ENCODE measurements around the gene MBD3.
A peak's percentile ranks its signal among the peaks of the same experiment; 100 is the strongest.

The MBD3 gene

GRCh38 chr19:1590641-1591397 lies 1.8 kb downstream of the MBD3 start:
- Histone ChIP-seq H3K18ac (ENCODE audit: low read length) (no peak overlapping the region), H3K4ac (ENCODE audit: low read depth, low read length) (peak overlapping the region; percentile 97), H2BK5ac (ENCODE audit: low read length) (no peak overlapping the region), H3K4me1 (ENCODE audit: control insufficient read depth, low read depth, low read length) (peaks cover 5% of the 10 kb centered on the region), H3K23ac (ENCODE audit: low read length) (peak overlapping the region; percentile 73), H3K79me1 (ENCODE audit: low read length) (peaks cover 18% of the 10 kb centered on the region), H3K36me3 (ENCODE audit: control insufficient read depth, insufficient read depth, low read length) (no peaks in the 10 kb centered on the region), H2AK5ac (ENCODE audit: low read length) (peak overlapping the region; percentile 87), H3K56ac (ENCODE audit: low read length) (peak overlapping the region; percentile 94), H3K27me3 (ENCODE audit: insufficient read depth, low read length, poor library complexity) (no peaks in the 10 kb centered on the region), H3K27ac (ENCODE audit: low read depth, low read length) (no peak overlapping the region), H3K4me2 (ENCODE audit: low read length) (peak overlapping the region; percentile 94), H4K8ac (ENCODE audit: low read depth, low read length) (no peak overlapping the region), H3K79me2 (ENCODE audit: control insufficient read depth, insufficient read depth, low read length) (peaks cover 38% of the 10 kb centered on the region), H2BK120ac (ENCODE audit: low read depth, low read length) (no peak overlapping the region), H3K4me3 (ENCODE audit: low read length) (peak overlapping the region; percentile 48), H2BK15ac (replicated peaks; ENCODE audit: low read depth) (no peak overlapping the region), H4K5ac (ENCODE audit: low read length) (no peak overlapping the region), H3K9ac (ENCODE audit: low read length) (peak overlapping the region; percentile 83)
- DNase-seq: peak; percentile 61
- WGBS (ENCODE audit: extremely low coverage, insufficient coverage, low lambda C conversion rate): no CpG with 5 or more reads among the region's 10 CpGs

GRCh38 chr19:1587872-1588271 lies 4.8 kb downstream of the MBD3 start:
- Histone ChIP-seq H4K5ac (ENCODE audit: low read length) (no peak overlapping the region), H2BK15ac (replicated peaks; ENCODE audit: low read depth) (no peak overlapping the region), H3K36me3 (ENCODE audit: control insufficient read depth, insufficient read depth, low read length) (no peaks in the 10 kb centered on the region), H3K9ac (ENCODE audit: low read length) (no peak overlapping the region), H3K4me3 (ENCODE audit: low read length) (no peak overlapping the region), H3K4ac (ENCODE audit: low read depth, low read length) (no peak overlapping the region), H3K23ac (ENCODE audit: low read length) (no peak overlapping the region), H3K27ac (ENCODE audit: low read depth, low read length) (no peak overlapping the region), H3K4me2 (ENCODE audit: low read length) (no peak overlapping the region), H3K4me1 (ENCODE audit: control insufficient read depth, low read depth, low read length) (peaks cover 5% of the 10 kb centered on the region), H4K8ac (ENCODE audit: low read depth, low read length) (no peak overlapping the region), H3K56ac (ENCODE audit: low read length) (no peak overlapping the region), H2BK5ac (ENCODE audit: low read length) (no peak overlapping the region), H3K18ac (ENCODE audit: low read length) (no peak overlapping the region), H3K79me1 (ENCODE audit: low read length) (peaks cover 19% of the 10 kb centered on the region), H2BK120ac (ENCODE audit: low read depth, low read length) (no peak overlapping the region), H3K27me3 (ENCODE audit: insufficient read depth, low read length, poor library complexity) (no peaks in the 10 kb centered on the region), H3K79me2 (ENCODE audit: control insufficient read depth, insufficient read depth, low read length) (peaks cover 38% of the 10 kb centered on the region), H2AK5ac (ENCODE audit: low read length) (no peak overlapping the region)
- WGBS (ENCODE audit: extremely low coverage, insufficient coverage, low lambda C conversion rate): no CpG with 5 or more reads among the region's 9 CpGs
- no peak for DNase-seq

- Histone ChIP-seq H3K79me2 (ENCODE audit: control insufficient read depth, insufficient read depth, low read length) (peaks cover 21% of the 10 kb centered on the region), H2BK15ac (replicated peaks; ENCODE audit: low read depth) (no peak overlapping the region), H3K4me1 (ENCODE audit: control insufficient read depth, low read depth, low read length) (no peaks in the 10 kb centered on the region), H2BK5ac (ENCODE audit: low read length) (no peak overlapping the region), H4K8ac (ENCODE audit: low read depth, low read length) (no peak overlapping the region), H3K23ac (ENCODE audit: low read length) (no peak overlapping the region), H3K9ac (ENCODE audit: low read length) (no peak overlapping the region), H3K18ac (ENCODE audit: low read length) (no peak overlapping the region), H2AK5ac (ENCODE audit: low read length) (no peak overlapping the region), H3K4ac (ENCODE audit: low read depth, low read length) (no peak overlapping the region), H3K4me3 (ENCODE audit: low read length) (no peak overlapping the region), H3K79me1 (ENCODE audit: low read length) (peaks cover 12% of the 10 kb centered on the region), H3K36me3 (ENCODE audit: control insufficient read depth, insufficient read depth, low read length) (peaks cover 5% of the 10 kb centered on the region), H3K27me3 (ENCODE audit: insufficient read depth, low read length, poor library complexity) (no peaks in the 10 kb centered on the region), H3K56ac (ENCODE audit: low read length) (peak overlapping the region; percentile 42), H2BK120ac (ENCODE audit: low read depth, low read length) (no peak overlapping the region), H3K4me2 (ENCODE audit: low read length) (no peak overlapping the region), H3K27ac (ENCODE audit: low read depth, low read length) (no peak overlapping the region), H4K5ac (ENCODE audit: low read length) (no peak overlapping the region)
- WGBS (ENCODE audit: extremely low coverage, insufficient coverage, low lambda C conversion rate): no CpG with 5 or more reads among the region's 13 CpGs
- no peak for DNase-seq
These were observed 7.5 kb downstream of the MBD3 start for GRCh38 chr19:1585243-1585580.

- peak overlapping the region; percentile 42 for H3K56ac ChIP-seq (ENCODE audit: low read length)
- H2BK5ac ChIP-seq (ENCODE audit: low read length): no peak overlapping the region
- no peak overlapping the region for H3K4me3 ChIP-seq (ENCODE audit: low read length)
- no peak overlapping the region for H3K4ac ChIP-seq (ENCODE audit: low read depth, low read length)
- no peak overlapping the region for H3K4me2 ChIP-seq (ENCODE audit: low read length)
- H3K36me3 ChIP-seq (ENCODE audit: control insufficient read depth, insufficient read depth, low read length): peaks cover 5% of the 10 kb centered on the region
- no peak overlapping the region for H3K18ac ChIP-seq (ENCODE audit: low read length)
- H4K8ac ChIP-seq (ENCODE audit: low read depth, low read length): no peak overlapping the region
- H3K9ac ChIP-seq (ENCODE audit: low read length): peak overlapping the region; percentile 51
- H3K23ac ChIP-seq (ENCODE audit: low read length): no peak overlapping the region
- no peak overlapping the region for H2AK5ac ChIP-seq (ENCODE audit: low read length)
- no peak overlapping the region for H4K5ac ChIP-seq (ENCODE audit: low read length)
- no peaks in the 10 kb centered on the region for H3K27me3 ChIP-seq (ENCODE audit: insufficient read depth, low read length, poor library complexity)
- H2BK15ac ChIP-seq (replicated peaks; ENCODE audit: low read depth): no peak overlapping the region
- no peak overlapping the region for H3K27ac ChIP-seq (ENCODE audit: low read depth, low read length)
- peaks cover 17% of the 10 kb centered on the region for H3K79me2 ChIP-seq (ENCODE audit: control insufficient read depth, insufficient read depth, low read length)
- DNase-seq: peak; percentile 70
- H3K4me1 ChIP-seq (ENCODE audit: control insufficient read depth, low read depth, low read length): no peaks in the 10 kb centered on the region
- peaks cover 12% of the 10 kb centered on the region for H3K79me1 ChIP-seq (ENCODE audit: low read length)
- no peak overlapping the region for H2BK120ac ChIP-seq (ENCODE audit: low read depth, low read length)
- WGBS (ENCODE audit: extremely low coverage, insufficient coverage, low lambda C conversion rate): no CpG with 5 or more reads among the region's 87 CpGs
These were observed 8.0 kb downstream of the MBD3 start for GRCh38 chr19:1584500-1585242.

GRCh38 chr19:1582201-1582600 lies 10.5 kb downstream of the MBD3 start:
- Histone ChIP-seq H3K79me2 (ENCODE audit: control insufficient read depth, insufficient read depth, low read length) (peaks cover 5% of the 10 kb centered on the region), H3K27me3 (ENCODE audit: insufficient read depth, low read length, poor library complexity) (no peaks in the 10 kb centered on the region), H4K5ac (ENCODE audit: low read length) (no peak overlapping the region), H3K79me1 (ENCODE audit: low read length) (peaks cover 5% of the 10 kb centered on the region), H3K4me1 (ENCODE audit: control insufficient read depth, low read depth, low read length) (no peaks in the 10 kb centered on the region), H3K4ac (ENCODE audit: low read depth, low read length) (no peak overlapping the region), H4K8ac (ENCODE audit: low read depth, low read length) (no peak overlapping the region), H3K18ac (ENCODE audit: low read length) (no peak overlapping the region), H2BK120ac (ENCODE audit: low read depth, low read length) (no peak overlapping the region), H2AK5ac (ENCODE audit: low read length) (no peak overlapping the region), H3K4me2 (ENCODE audit: low read length) (no peak overlapping the region), H2BK5ac (ENCODE audit: low read length) (no peak overlapping the region), H2BK15ac (replicated peaks; ENCODE audit: low read depth) (no peak overlapping the region), H3K23ac (ENCODE audit: low read length) (no peak overlapping the region), H3K4me3 (ENCODE audit: low read length) (no peak overlapping the region), H3K9ac (ENCODE audit: low read length) (no peak overlapping the region), H3K36me3 (ENCODE audit: control insufficient read depth, insufficient read depth, low read length) (peaks cover 7% of the 10 kb centered on the region), H3K27ac (ENCODE audit: low read depth, low read length) (no peak overlapping the region), H3K56ac (ENCODE audit: low read length) (no peak overlapping the region)
- no peak for DNase-seq
- WGBS (ENCODE audit: extremely low coverage, insufficient coverage, low lambda C conversion rate): no CpG with 5 or more reads among the region's 9 CpGs
